GM21717 (cell line): Measurements from ENCODE around the gene GUCY2C.
"Not testable (repeated sequence)": the region's sequence is repeated elsewhere in the genome, so short reads cannot be mapped to it uniquely, and the experiment has no call there.

ENCODE experiments used
- ATAC-seq: cut with Tn5 transposase; IDR thresholded peaks from one replicate; pipeline ENCODE4 v1.9.1; 2021; ENCODE audit warnings: mild to moderate bottlenecking, moderate library complexity; ENCODE audit not compliant: unreplicated experiment

Gene GUCY2C

DNA sequence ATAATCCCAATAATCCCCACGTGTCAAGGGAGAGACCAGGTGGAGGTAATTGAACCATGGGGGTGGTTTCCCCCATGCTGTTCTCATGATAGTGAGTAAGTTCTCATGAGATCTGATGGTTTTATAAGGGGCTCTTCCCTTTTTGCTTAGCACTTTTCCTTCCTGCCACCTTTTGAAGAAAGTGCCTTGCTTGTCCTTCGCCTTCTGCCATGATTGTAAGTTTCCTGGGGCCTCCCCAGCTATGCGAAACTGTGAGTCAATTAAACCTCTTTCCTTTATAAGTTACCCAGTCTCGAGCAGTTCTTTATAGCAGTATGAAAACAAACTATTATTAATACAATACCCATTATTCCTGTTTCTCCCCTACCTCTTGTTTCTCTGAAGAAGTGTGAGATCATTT is 14.2 kb downstream of the GUCY2C start:
- ATAC-seq, result not testable (repeated sequence)

DNA sequence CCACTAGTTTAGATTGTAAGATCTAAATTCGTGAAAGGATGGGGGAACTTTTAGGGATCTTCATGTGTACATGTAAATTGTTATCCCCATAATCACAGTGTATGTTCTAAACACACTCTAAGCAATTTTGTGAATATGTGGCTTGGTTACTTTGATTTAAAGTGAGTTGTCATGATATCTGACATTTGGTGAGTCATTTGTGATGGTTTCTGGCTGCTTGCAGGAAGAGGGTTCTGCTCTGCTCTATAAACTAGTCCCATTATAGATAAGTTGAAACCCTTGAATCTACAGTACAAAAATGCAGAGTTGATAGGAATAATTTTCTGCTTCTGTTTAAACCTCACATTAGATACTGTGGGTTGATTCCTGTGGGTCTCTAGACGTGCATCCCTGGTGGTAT is 14.8 kb downstream of the GUCY2C start:
- no peak for ATAC-seq

DNA sequence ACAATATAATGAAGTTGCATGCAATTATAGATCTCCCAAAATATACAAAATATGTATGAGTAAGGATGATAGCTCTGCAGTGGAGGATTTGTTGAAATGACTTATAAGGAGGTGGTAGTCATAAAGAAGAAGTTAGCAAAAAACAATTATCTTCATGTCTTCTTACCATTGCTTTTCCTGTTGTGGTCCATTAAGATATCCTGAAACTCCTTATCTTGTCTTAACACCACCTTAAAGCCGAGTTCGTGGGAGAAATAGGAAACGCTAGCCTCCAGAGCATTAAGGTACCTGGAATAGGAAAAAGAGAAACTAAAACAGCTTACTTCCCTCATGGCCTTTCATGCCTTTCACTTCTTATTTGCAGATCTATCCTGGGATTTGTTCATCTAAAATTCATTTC is 15.2 kb downstream of the GUCY2C start:
- ATAC-seq, result no peak

DNA sequence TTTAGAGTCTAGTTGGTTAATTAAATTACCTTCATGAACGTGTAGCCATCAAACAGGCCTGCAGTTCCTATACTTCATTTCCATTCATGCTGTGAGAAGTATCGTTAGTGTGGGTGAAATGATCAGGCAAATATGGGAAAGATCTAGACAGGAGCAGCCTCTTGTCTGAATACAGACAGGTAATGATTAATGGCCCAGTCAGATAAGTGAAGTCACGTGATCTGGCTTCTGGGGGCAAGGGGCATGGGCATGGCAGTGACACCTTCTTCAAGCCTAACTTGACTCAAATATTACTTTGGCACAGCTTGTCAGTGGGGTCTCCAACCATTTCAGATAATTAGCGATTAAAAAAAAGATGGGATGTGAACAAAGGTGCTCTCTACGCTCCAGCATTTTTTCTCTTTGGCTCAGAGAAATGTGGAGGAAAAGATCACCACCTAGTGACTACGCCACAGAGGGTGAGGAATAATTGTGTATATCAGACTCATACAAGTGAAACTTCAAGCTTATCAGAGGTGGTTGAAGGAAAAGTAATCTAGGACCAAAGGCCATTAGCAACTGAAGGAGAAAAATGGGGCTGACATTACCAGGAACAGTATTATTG is 17.8 kb downstream of the GUCY2C start:
- no peak for ATAC-seq

DNA sequence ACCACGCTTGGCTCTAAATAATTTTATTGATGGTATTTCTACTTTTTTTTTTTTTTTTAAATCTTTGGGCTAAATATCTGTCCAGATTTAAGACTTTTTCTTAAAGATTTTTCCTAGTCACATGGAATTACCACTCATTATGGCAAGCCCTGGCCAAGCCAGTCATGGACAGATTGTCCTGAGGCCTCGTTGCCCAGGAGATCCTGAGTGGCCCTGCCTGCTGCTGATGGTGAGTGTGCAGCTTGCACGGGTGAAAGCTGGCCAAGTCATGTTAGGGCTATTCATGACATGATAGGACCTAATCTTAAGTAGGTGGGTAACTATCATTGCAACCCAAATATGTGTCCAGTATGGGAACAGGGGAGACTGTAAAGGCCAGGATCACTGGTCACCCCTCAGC is 27.8 kb downstream of the GUCY2C start:
- ATAC-seq, result no peak

DNA sequence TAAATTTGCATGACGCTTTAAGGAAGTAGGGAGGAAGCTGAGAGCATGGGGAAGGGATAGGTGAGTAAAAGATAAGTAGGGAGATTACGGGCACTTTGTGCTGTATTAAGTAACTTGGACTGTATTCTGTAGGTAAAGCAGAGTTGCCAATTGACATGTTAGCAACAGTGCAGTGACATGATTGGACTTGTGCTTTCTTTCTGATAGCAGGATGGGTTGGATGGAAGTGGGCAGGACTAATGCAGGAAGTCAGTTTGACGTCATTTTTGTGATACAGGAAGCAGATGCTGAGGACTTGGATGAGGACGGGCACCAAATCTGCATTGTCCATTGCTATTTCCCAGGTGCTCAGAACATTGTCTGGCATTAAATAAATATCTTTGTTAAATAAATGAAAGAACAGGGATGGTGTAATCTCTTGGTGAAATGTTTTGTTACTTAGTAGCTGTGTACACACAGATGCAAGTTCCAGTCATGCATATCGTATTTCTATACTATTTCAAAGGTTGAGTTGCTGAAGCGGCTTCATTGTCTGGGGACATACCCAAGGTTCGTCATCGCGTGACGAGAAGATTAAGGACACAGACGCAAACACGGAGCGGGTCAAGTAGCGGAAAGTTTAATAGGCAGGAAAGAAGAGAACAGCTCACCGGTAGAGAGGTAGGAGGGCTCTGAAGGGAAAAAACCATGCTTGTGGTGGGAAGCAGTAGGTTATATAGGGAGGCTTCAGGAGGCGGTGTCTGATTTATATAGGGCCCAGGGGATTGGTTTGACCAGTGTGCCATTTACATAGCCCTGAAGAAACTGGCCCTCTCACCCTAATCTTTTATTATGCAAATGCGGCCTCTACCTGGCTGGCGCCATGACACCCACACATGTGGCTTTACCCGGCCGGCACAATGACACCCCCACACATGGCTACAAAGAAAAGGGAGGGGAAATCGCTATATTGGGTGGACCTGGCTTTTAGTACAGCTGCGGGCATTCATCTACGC is 30.7 kb downstream of the GUCY2C start:
- no peak for ATAC-seq

DNA sequence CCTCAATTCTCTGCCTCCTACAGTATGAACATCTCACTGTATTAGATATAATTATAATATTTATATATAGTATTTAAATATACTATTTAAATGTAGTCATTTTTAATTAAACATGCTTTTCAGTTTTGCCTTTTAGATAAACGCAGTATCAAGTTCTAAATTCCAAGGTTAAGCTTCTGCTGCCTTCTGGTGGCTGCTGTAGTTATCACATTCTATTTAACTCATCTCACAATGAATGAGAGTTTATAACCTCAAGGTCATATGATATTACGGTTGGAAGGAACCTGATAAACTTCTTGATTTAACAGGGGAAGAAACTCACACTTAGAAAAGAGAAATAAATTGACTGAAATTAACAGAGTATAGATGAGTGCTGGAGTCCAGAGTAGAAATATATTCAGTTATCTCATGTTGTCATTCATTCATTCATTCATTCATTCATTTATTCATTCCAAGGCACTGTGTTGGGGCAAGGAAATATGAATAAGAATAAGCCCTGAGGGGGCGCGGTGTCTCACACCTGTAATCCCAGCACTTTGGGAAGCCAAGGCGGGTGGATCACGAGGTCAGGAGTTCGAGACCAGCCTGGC is 31.9 kb downstream of the GUCY2C start:
- ATAC-seq, result no peak

DNA sequence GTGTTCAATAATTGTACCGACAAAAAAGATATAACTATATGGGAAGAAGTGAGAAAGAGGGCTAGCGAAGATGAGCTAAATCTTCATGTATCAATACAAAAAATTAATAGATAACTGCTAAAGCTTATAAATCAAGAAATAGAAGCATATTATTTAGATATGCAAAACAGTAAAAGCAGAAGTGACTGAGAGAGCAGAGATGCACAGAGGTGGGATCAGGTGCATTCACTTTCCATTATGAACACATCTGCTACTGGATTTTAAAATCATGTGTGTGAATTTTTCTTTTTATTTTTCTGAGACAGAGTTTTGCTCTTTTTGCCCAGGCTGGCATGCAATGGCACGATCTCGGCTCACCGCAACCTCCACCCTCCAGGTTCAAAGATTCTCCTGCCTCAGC is 33.4 kb downstream of the GUCY2C start:
- ATAC-seq, result no peak

DNA sequence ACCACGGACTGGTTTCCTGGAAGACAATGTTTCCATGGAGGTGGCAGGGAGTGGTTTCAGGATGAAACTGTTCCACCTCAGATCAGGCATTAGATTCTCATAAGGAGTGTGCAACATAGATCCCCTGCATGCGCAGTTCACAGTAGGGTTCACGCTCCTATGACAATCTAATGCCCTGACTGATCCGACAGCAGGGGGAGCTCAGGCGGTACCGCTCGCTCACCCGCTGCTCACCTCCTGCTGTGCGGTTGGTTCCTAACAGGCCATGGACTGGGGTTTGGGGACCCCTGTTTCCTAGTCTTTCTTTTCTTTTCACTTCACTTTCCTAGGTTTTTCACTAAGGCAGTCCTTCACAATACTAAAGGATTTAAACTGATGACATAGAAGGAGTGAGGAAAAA is 39.6 kb downstream of the GUCY2C start:
- ATAC-seq, result no peak

DNA sequence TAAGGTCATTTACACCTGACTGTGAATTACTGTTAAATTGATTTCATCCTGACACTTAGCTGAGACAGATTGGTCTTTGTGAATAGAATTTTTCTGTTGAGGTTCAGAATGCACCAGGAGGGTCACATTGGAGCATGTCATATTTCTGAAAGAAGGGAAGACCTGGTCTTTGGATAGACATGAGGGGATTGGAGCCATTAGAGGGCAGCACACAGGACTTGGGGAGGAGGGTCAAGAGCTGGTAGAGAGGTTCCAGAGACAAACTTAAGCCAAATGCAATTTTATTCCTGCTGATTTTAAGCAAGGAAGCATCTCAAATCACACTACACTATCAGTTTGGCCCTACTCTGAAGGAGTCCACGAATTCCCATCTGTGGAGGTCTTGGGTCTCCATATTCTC is 41.1 kb downstream of the GUCY2C start:
- ATAC-seq, result no peak

DNA sequence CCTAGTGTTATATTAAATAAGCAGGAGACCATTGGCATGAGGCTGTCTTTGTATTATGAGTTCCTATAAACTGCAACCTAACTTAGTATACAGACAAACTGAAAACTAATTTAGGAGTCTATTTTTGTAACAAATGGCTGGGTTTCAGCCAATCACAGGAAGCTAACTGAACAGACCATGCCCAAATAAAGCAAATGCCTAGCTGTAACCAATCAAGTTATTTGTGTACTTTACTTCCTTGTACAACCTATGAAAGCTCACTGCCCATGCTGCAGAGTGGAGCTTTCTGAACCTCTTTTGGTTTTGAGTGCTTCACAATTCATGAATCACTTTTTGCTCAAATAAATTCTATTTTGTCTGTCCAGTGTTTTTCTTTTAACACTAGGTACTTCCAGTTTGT is 41.6 kb downstream of the GUCY2C start:
- ATAC-seq, result no peak

DNA sequence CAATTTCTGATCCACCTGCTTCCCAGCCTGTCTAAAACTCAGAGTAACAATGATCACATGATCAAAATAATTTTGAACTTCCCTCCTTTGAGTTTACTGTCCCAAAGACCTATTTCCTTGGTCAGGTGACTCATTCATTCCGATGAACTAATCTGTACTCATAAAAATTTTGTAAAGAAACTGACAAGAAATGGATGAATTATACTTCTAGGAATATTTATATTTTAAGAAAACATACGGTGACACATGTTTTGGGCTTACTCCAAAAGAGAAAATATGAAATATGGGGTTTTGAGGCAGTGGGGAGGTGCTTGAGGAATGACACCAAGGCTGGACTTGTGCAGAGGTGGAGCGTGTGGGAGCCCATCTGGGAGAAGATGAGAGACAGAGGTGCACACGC is 42.0 kb downstream of the GUCY2C start:
- ATAC-seq, result no peak

DNA sequence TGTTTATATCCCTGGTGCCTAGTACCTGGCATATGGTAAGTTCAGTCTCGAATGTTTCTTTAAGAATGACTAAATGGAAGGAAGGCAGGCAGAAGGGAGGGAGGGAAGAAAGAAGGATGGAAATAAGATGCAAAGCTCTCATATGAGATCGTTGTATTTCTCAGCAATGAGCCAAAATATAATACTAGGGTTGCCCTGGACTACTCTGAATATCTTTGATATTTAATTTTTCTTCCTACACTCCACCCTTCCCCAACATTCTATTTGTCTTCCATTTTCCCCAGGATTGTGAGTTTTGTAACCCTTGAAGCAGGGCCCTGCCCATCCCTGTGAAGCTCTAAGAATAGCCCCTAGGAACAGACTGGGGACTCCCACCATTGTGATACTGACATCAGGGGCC is 43.9 kb downstream of the GUCY2C start:
- no peak for ATAC-seq

DNA sequence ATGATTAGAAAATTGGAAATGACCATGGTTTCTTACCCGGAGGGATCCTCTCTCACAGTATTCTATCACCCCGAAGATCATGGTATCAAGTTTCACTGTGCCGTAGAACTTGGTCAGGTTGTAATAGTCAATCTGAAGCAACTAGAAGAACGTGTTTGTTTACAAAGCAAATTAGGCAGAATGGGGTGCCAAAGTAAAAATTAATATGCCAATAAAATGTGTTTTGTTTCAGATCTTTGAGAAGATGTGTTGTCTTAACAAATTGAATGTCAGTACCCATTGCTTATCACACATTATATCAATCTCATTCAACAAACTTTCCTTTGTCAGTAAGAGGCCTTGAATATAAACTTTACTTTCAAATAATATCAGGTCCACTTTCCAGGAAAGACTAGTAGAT is 45.0 kb downstream of the GUCY2C start:
- no peak for ATAC-seq

DNA sequence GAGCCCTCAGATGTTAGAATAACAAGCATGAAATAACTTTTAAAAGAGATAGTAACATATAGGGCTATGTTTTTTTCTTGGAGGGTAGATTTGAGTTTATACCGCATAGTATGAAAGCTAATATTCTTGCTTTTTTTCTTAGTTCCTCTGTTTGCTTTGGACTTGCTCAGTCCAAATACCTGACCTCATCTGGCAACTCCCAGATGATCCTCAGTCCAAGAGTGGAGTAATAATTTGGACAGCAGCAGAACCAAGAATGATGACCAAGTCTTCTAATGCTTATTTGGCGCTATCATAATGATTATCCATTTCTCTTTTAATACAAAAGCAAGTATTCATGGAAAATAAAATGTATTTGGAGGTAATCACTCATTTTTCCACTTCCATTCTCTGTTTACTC is 45.6 kb downstream of the GUCY2C start:
- no peak for ATAC-seq

DNA sequence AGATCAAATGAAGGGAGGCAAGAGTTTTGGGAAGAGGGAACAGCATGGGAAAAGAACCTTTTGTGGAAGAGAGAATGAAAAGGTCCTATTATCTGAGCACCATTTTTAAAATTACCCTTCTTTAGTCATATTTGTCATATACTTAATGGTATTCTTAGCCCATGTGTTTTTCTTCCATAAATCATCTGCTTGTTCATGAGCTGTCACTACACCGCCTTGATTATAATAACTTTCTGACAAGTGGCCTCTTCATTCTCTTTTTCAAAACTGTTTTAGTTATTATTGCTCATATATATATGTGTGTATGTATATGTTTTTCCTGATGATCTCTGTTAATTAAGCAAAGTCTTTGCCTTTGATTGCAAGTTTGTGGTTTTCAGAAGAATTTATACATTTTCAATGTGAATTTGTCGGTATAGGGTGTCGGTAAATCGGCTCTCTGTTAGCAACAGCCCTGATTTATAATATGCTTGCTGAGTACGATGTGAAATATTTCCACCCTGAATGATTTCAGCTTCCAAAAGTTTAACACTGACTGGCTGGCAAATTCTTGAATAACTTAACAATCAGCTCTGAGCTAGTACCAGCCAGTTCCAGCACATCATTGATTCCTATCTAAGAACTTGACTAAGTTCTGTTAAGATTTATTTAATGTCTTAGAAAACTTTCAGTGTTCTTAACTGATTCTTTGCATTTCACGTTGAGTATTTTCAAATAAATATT is 49.2 kb downstream of the GUCY2C start:
- no peak for ATAC-seq

DNA sequence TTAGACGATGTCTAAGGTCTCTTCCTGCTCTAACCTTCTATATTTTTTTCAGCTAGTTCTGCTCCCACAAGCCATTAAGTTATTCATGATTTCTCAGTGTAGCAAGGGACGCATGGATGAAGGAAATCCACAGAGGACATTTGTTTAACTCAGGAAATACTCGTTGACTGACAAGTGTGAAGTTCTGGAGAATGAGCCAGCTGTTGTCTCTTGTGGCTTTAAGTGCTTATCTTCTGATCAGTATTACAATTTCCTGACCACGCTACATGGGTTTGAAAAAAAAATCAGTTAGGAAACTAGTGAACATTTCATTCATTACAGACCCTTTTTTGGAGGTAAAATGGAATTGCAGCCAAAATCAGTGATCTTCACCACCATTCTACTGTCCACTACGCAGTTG is 53.1 kb downstream of the GUCY2C start:
- no peak for ATAC-seq

DNA sequence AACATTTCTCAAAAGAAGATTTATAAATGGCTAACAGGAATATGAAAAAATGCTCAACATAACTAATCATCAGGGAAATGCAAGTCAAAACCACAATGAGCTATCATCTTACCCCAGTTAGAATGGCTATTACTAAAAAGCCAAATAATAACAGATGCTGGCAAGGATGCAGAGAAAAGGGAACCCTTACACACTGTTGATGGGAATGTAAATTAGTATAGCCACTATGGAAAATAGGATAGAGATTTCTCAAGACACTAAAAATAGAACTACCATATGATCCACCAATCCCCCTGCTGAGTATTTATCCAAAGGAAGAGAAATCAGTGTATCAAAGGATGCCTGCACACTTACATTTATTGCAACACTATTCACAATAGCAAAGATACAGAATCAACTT is 58.3 kb downstream of the GUCY2C start:
- ATAC-seq, result no peak

DNA sequence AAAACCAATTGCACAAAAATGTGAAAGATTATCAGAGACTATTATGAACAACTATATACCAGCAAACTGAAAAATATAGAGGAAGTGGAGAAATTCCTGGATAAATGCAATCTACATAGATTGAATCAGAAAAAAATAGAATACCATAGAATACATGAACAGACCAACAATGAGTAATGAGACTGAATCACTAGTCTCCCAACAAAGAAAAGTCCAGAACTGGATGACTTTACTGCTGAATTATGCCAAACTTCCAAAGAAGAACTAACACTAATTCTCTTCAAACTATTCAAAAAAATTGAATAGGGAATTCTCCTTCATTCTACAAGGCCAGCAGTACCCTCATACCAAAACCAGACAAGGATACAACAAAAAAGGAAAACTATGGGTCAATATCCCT is 60.6 kb downstream of the GUCY2C start:
- ATAC-seq, result no peak

DNA sequence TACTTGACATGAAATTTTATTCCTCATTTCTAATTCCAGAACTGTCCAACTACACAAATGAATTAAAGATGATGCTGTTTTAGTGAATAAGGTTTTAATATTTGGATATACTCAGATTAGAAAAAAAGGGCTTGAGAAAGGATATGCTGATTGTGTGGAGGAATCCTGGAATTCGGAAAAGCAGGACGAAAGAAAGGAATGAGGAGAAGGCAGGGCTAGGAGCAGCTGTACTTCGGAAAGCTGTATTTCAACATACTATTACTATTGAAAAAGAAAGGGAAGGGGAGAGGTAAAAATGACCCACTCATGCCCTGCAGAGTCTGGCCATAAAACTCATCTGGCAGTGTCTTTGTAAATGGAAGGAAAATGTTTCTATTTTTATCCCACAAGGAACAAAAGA is 65.6 kb downstream of the GUCY2C start:
- ATAC-seq, result no peak
